ENCODE measurements around the gene SPG7. TPM values are rescaled to one million over a fixed set of nuclear protein-coding genes. Genes with fewer than 3 reads are reported as not detected.

SPG7 gene
- total RNA-seq, 2 donors from 2014 or later: 64.1 to 65.2 TPM

DNA sequence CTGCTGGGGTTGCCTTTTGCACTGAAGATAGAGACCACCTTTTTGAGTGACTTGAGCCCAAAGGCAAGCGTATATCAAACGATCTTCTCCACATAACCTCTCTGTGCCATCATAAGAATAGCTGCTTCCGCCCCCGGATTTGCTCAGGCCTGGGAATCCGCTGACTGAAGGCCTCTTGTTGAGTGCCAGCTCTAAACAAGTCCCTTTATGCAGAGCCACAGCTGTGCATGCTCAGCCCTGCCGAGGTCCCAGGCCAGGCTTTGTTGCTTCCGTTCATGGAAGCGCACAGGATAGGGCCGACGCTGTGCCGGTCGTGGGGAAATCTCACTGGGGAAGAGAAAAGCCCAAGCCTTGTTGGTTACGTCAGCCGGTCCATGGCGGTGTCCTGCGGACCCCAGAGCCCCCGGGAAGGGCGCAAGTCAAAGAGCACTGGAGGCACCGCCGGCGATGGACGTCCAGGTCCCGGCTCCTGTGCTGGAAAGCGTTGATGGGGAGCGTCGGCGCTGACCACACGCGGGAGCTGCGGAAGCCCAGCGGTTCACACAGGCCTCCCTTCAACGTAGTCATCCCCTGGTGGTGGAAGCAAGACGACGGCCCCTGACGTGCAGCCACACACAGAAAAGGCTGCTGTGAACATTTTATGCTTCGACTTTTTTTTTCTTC is 28.8 kb downstream of the SPG7 start:
- intact Hi-C loops (cut with DNase I): no loop called here
- no peak for DNase-seq (ENCODE audit: low spot score)

DNA sequence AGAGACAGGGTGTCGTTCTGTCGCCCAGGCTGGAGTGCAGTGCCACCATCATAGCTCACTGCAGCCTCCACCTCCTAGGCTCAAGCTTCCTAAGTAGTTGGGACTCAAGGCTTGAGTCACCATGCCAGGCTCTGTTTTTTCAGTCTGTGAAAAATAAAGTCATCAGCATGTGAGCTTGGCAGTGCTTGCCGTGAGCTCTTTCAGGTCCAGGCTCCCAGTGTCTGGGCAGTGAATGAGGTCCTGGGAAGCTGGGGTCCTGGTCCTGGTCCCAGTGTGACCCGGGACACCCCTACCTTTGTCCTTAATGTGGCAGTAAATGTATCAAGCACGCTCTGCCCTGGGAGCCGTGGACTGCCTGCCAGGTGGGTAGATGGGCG is 29.3 kb downstream of the SPG7 start:
- intact Hi-C loops (cut with DNase I): no loop called here

DNA sequence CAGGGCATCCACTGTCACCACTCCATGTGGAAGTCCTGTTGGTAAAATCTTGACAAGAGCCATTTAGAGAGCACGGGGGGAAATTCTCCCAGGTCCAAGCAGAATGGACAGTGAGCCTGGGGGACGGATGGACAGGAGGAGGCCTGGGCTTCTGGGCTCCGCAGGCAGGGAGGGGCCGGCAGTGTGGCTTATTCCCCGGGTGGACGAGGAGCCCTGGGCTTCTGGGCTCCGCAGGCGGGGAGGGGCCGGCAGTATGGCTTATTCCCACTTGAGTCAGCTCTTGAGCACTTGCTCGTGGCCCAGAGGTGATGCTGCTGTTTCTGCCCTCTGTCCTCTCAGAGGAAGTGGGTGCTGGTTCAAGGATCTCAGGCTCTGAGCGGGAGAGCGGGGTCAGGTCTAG is 30.1 kb downstream of the SPG7 start:
- DNase-seq (ENCODE audit: low spot score): no peak
- intact Hi-C loops (cut with DNase I): no loop called here

More for the DNA sequence above, 29.3 kb downstream of the SPG7 start:
- DNase-seq (ENCODE audit: low spot score): no peak

DNA sequence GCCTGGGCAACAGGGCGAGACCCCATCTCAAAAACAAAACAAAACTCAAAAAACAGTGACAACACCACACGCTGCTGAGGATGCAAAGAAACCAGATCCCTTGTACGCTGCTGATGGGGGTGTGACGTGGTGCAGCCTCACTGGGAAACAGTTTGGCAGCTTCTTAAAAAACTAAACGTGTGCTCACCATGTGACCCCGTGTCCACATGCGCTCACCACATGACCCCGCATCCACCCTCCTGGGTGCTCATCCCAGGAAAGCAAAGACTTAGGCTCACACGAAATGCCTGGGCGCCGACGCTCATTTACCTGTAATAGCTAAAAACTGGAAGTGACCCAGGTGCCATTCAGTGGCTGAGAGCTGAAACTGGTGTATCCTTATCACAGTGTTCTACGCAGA is 32.4 kb downstream of the SPG7 start:
- no peak for DNase-seq (ENCODE audit: low spot score)
- intact Hi-C loops (cut with DNase I): no loop called here

DNA sequence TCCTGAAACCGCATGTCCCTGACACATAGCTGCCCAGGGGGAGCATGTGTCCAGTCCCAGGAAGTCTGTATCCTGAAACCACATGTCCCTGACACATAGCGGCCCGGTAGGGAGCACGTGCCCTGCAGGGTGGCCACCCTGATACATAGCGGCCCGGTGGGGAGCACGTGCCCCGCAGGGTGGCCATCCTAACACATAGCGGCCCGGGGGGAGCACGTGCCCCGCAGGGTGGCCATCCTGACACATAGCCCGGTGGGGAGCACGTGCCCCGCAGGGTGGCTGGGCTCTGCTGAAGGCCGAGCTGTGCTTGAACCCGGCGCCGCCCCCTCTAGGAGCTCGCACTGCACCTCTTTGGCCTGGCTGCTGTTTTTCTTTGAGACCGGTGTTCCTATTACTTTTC is 33.6 kb downstream of the SPG7 start:
- intact Hi-C loops (cut with DNase I): no loop called here
- DNase-seq (ENCODE audit: low spot score): no peak

DNA sequence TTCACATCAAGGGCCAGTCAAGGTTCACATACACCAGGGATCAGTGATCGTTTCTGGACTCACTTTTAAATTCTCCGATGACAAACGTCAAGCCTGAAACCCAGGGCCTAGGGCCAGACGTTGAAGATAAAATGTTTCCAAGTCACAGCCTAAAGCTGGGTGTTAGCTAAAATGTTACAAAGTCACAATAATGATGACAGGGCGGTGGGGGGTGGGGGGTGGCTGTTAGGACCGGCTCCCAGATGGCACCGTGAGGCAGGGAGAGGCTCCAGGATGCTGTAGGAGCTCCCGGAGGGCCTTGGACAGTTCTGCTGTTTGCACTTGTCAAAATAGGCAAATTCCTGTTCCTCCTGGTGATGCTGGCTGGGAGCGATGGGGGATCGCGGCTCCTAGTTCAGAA is 35.9 kb downstream of the SPG7 start:
- intact Hi-C loops (cut with DNase I): no loop called here
- DNase-seq (ENCODE audit: low spot score): no peak

DNA sequence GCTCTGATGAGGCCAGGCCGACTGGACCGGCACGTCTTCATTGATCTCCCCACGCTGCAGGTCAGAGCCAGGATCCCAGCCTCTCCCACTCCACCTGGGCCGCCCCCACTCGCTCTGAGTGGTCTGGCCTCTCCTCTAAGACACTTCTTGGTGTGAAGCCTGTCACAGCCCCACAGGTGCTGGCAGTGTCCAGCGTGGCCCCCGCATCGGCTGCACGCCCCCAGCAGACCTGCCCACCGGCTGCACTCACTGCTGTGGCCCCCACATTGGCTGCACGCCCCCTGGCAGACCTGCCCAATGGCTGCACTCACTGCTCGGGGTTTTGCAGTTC is 36.5 kb downstream of the SPG7 start:
- intact Hi-C loops (cut with DNase I): no loop called here
- no peak for DNase-seq (ENCODE audit: low spot score)

DNA sequence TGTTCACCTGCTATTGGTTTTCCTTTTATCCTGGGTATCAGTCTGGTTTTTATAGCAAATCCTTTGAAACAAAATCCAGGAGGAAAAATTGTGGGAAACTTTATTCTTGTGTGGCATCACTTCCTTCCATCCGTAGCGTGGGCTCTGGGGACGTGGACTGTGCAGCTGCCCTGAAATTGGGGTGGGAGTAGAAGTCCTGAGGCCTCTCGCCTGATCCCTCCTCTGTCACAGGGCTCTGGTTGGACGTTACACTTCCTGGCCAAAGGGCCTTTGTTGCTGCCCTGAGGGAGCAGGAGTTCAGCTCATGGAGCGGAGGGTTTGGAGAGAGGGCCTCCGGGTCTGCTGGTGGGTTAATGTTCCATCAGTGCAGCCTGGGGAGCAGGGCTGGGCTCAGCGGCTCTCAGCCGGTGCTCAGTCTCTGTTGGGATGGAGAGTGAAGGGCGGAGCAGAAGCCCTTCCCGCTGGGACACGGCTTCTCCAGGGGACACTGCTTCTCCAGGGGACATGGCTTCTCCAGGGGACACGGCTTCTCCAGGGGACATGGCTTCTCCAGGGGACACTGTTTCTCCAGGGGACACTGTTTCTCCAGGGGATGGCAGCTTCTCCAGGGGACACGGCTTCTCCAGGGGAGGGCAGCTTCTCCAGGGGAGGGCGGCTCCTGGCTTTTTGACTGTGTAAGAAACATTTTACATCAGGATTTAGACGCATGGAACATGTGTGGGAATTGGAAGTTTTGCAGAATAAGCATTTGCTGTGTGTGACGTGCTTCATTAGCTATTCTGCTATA is 37.0 kb downstream of the SPG7 start:
- intact Hi-C loops (cut with DNase I): no loop called here
- DNase-seq (ENCODE audit: low spot score): no peak

DNA sequence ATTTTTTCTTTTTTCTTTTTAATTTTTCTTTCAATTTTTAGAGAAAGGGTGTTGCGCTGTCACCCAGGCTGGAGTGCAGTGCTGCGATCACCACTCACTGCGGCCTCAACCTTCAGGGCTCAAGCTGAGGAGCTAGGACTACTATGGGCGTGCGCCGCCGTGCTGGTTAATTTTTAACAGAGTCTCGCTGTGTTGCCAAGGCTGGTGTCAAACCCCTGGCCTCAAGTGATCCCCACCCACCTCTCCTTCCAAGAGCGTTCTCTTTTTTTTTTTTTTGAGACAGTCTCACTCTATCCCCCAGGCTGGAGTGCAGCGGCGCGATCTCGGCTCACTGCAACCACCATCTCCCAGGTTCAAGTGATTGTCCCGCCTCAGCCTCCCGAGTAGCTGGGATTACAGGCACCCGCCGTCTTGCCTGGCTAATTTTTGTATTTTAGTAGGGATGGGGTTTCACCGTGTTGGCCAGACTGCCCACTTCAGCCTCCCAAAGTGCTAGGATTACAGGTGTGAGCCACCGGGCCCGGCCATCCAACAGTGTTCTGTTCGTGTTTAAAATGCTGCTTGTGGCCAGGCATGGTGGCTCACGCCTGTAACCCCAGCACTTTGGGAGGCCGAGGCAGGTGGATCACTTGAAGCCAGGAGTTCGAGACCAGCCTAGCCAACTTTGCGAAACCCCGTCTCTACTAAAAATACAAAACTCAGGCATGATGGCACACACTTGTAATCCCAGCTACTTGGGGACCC is 37.8 kb downstream of the SPG7 start:
- intact Hi-C loops (cut with DNase I): no loop called here
- no peak for DNase-seq (ENCODE audit: low spot score)

DNA sequence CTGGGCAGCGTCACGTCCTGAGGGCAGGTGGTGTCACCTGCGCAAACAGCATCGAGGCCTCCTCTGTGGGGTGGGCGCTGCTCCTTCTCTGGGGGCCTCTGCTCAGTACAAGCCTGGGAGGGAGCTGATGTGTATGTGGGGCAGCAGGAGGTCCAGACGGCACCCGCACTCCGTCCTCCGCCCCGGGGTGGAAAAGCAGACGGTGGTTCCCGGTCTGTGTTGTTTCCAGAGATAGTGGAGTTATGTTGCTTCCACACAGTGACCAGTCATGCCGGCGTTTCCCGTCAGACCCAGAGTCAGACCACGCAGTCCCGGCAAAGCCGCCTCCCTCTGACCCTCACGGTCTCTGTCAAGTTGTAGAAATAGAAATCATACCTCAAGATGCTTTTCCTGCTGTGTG is 38.6 kb downstream of the SPG7 start:
- DNase-seq (ENCODE audit: low spot score): peak; percentile 62
- intact Hi-C loops (cut with DNase I): no loop called here

DNA sequence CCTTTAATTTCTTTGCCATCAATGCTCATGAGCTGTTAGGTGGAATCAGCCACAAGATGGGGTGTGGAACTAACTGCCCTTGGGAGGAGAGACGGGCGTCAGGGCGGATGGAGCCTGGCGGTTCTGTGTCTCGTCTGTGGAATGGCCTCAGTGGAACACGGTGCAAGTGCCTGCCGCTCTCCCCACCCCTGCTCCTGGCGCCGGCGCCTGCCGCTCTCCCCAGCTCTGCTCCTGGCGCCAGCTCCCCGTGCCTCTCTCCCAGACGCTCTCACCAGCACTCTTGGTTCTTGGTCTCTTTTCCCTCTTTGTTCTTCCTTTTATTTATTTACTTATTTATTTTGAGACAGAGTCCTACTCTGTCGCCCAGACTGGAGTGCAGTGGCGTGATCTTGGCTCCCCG is 39.1 kb downstream of the SPG7 start:
- intact Hi-C loops (cut with DNase I): no loop called here
- no peak for DNase-seq (ENCODE audit: low spot score)

DNA sequence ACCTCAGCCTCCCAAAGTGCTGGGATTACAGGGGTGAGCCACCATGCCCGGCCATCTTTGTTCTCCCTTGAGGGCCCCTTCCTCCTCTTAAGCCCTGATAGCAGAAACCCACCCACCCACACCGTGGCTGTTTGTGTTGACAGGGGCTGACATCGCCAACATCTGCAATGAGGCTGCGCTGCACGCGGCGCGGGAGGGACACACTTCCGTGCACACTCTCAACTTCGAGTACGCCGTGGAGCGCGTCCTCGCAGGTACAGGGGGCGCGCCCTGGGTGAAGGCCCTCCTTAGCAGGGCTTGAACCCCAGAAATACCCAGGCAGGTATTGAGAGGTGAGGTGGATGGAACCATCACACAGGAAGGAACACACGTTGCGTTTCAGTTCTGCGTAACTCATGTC is 39.7 kb downstream of the SPG7 start:
- intact Hi-C loops (cut with DNase I): no loop called here
- peak; percentile 70 for DNase-seq (ENCODE audit: low spot score)

DNA sequence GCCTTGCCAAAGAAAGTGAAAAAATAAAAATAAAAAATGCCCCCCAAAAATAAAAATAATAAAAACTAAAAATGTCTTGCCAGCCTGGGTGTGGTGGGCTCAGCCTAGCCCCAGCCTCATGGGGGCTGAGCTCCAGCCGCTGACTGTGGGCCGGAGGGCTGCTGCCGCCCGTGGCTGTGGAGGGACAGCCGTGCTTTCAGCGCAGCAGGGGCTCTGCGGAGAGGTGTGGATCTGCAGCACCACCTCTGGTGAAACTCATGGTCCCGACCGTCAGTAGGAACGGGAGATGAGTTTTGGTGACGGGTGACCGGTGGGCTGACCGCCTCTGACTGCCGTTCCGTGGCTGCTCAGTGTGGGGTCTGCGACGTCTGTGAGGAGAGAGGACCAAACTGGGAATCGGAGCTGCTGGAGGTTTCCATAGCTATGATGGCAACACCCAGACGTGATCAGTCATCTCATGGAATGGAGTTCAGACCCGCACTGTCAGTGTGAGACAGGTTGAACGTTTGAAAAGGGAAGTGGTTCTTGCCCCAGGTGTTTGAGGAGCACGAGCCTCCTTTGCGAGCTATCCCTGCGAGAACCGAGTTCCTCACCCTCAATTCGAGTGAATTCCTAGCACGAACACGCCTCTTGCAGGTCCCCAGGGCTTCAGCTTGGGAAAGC is 40.3 kb downstream of the SPG7 start:
- intact Hi-C loops (cut with DNase I): no loop called here
- DNase-seq (ENCODE audit: low spot score): no peak

DNA sequence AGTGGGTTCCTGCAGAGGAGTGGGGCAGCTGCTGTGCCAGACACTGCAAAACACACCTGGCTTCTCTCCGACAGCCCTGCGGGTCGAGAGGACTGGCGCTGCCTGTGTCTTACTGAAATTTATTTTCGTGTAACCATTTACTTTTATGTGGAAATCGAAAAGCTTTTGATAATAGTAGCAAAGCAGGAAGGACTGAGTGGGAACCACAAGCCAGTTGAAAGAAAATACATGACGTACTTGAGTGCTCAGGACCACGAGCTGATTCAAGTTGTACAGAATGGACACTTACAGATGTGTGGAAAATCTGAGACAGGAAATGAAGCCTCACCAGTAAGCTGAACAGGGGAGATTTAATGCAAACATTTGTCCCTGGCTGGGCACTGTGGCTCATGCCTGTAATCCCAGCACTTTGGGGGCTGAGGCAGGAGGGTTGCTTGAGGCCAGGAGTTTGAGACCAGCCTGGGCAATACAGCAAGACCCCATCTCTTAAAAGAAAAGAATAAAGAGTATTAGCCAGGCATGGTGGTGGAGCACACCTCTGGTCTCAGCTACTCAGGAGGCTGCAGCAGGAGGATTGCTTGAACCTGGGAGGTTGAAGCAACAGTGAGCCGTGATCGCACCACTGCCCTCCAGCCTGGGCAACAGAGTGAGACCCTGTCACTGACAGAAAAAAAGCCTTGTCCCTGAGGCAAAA is 41.0 kb downstream of the SPG7 start:
- intact Hi-C loops (cut with DNase I): no loop called here
- no peak for DNase-seq (ENCODE audit: low spot score)

DNA sequence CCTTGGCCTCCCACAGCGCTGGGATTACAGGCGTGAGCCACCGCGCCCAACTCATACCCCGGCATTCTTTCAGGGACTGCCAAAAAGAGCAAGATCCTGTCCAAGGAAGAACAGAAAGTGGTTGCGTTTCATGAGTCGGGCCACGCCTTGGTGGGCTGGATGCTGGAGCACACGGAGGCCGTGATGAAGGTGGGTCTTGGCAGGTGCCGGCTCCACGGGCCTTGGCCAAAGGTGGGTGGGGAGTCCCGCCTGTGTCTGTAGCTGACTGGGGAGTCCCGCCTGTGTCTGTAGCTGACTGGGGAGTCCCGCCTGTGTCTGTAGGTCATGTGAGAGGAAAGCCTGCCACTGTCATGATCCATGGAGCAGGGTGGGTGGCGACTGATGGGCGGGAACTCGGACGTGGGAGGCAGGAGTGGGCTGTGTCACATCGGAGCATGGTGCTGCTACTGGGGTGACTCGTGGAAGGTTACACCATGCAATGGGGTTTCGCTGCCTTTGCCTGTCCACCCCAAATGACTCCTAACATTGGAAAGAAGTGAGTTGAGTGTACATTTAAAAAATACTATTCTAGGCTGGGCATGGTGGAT is 42.3 kb downstream of the SPG7 start:
- no peak for DNase-seq (ENCODE audit: low spot score)
- intact Hi-C loops (cut with DNase I): no loop called here

DNA sequence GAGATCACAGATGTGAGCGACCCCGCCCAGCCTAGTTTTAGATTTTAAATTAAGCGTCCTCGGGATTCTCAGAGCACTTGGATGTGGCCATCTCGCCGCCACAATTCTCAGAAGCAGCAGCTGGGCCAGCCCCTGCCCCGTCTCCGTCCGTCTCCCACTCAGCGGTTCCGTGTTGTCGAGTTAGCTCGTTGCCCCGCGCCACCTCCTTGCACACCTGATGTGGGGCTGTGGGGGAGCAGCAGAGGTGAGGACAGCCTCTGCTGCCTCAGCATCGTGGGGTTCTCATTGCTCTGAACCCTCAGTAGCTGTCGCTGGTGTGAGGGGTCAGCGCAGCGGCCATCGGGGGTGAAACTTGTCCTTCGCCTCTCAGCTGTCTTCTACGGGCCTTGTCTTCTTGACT is 44.1 kb downstream of the SPG7 start:
- DNase-seq (ENCODE audit: low spot score): peak; percentile 73
- intact Hi-C loops (cut with DNase I): no loop called here

DNA sequence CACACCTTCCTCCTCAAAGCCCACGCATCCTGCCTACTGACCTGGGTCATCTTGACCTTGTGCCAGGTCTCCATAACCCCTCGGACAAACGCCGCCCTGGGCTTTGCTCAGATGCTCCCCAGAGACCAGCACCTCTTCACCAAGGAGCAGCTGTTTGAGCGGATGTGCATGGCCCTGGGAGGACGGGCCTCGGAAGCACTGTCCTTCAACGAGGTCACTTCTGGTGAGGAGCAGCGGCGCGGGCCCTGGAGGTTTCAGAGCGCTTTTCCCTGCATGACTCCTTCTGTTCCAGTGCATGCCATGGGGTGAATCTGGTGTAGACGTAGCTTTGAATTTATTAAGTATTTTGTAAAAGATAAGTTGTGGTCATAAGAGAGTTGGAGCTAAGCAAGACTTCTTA is 44.7 kb downstream of the SPG7 start:
- peak; percentile 60 for DNase-seq (ENCODE audit: low spot score)
- intact Hi-C loops (cut with DNase I): no loop called here

DNA sequence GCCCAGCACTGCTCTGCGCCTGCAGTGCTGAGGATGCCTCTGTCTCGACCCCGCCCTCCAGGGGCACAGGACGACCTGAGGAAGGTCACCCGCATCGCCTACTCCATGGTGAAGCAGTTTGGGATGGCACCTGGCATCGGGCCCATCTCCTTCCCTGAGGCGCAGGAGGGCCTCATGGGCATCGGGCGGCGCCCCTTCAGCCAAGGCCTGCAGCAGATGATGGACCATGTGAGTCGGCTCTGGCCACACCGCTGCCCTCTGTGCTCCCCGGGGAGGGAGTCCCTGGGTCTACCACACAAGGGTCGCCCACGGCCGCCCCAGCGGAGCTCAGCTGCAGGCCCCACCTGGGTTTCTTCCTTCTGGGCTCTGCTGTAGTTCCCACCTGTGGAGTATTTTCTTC is 45.5 kb downstream of the SPG7 start:
- DNase-seq (ENCODE audit: low spot score): peak; percentile 66
- intact Hi-C loops (cut with DNase I): no loop called here

DNA sequence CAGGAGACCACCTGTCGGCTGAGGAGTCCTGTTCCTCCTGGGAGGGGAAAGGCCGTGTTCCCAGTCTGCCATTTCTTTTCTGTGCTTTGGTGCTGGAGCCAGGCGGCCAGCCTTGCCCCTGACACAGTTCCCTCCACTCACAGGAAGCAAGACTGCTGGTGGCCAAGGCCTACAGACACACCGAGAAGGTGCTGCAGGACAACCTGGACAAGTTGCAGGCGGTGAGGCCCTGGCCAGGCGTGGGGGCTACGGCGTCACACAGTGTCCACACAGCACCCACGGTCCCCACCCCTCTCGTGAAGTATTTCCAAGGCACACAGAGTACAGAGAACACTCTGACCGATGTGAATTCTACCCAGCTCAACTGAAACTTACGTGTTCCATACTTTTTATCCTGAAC is 46.1 kb downstream of the SPG7 start:
- no peak for DNase-seq (ENCODE audit: low spot score)
- intact Hi-C loops (cut with DNase I): no loop called here
